SK-N-MC (cell line): ENCODE data around the gene AADACL4.

Experiments used
- EZH2 ChIP-seq: fragments of 200-600 bp; sonication (generic); IDR thresholded peaks from one replicate; pipeline ENCODE4 v1.6.1; 2017; ENCODE audit warnings: antibody characterized with exemption
- POLR2AphosphoS5 ChIP-seq: IDR thresholded peaks from 2 replicates; pipeline ENCODE4 v1.6.1; 2012; ENCODE audit warnings: mild to moderate bottlenecking, low read depth, low read length, borderline replicate concordance

DNA sequence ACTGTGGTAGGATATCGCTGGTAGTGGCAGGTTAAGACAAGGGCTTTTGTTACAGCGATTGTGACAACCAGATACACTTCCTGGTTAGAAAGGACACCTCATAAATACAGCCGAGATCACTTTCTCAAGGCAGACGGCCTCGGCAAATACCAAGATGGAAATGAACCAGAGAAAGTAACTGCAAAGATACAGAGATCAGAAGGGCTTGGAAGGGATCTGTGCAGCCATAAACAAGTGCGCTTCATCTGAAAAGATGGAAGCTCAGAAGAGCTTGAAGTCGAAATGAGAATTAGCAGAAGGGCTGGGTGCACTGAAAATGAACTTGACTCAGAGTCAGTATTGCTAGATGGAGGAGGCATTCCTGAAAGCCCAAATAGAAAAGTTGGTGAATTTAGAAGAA is 32.9 kb upstream of the AADACL4 start:
- no peak for TF ChIP-seq POLR2AphosphoS5
- TF ChIP-seq EZH2: no peak
